ENCODE measurements around the gene TMEM39B.

GRCh38 chr1:32116531-32116930 lies 43.8 kb downstream of the TMEM39B start:
- no peak for TF ChIP-seq CTCF (conservative IDR thresholded peaks at IDR 0.05; ENCODE audit: low read depth in 2 of 2)
- TF ChIP-seq EZH2 (IDR thresholded peaks at IDR 0.05; ENCODE audit: low read depth, unreplicated experiment) = no peak
- TF ChIP-seq REST (IDR thresholded peaks at IDR 0.05; ENCODE audit: unreplicated experiment) = no peak
- no peak for TF ChIP-seq ETS1 (IDR thresholded peaks at IDR 0.05)
- TF ChIP-seq EZH2phosphoT487 (IDR thresholded peaks at IDR 0.05; ENCODE audit: unreplicated experiment) = no peak
- no peak for TF ChIP-seq POLR2AphosphoS5 (IDR thresholded peaks at IDR 0.05; ENCODE audit: low read depth)
- no peak for TF ChIP-seq ZNF462 (CRISPR knock-in tag; IDR thresholded peaks at IDR 0.05)
- TF ChIP-seq NANOG (IDR thresholded peaks at IDR 0.05; ENCODE audit: borderline replicate concordance) = no peak
- no peak for TF ChIP-seq CREB1 (CRISPR knock-in tag; IDR thresholded peaks at IDR 0.05; ENCODE audit: low read depth)
- no peak for TF ChIP-seq JUNB (IDR thresholded peaks at IDR 0.05; ENCODE audit: unreplicated experiment)
- TF ChIP-seq ZNF114 (CRISPR knock-in tag; IDR thresholded peaks at IDR 0.05) = no peak
- no peak for TF ChIP-seq STAT1 (IDR thresholded peaks at IDR 0.05; ENCODE audit: unreplicated experiment)

Measured in GM23338 (cell line).